SK-N-SH (cell line): ENCODE measurements around the gene HSD11B1. TPM values are rescaled to one million over a fixed set of nuclear protein-coding genes. Genes with fewer than 3 reads are reported as not detected.

ENCODE experiments used
- CTCF ChIA-PET: fragments of 300-600, 350-600 bp; formaldehyde crosslinking; extraction: SDS; loops from one replicate; lab custom pipeline; 2021; lab: Yijun Ruan, JAX
- POLR2A ChIA-PET: fragments of 350-600 bp; sonication (Branson Sonifier 250); formaldehyde crosslinking; extraction: SDS; loops from one replicate; lab custom pipeline; 2020; ENCODE audit warnings: antibody characterized with exemption, inconsistent platforms; lab: Yijun Ruan, JAX
- DNase-seq: peaks from one replicate; pipeline ENCODE4 v3.0.0; 2012
- H2AFZ ChIP-seq: fragments of 200-600 bp; sonication (generic); 2 replicates; pipeline ENCODE4 v1.8.1; 2016; ENCODE audit warnings: antibody characterized with exemption, mild to moderate bottlenecking, low read depth
- H3F3A ChIP-seq: fragments of 200-600 bp; sonication (generic); replicated peaks from 2 replicates; pipeline ENCODE3; 2016; ENCODE audit warnings: antibody characterized with exemption, mild to moderate bottlenecking; ENCODE audit not compliant: insufficient read depth
- H3K27ac ChIP-seq, 2 experiments: fragments of 200-500 bp in 1 of 2; fragments of 200-600 bp in 1 of 2; sonication (Bioruptor generic) in 1 of 2; sonication (generic), shearing (Covaris generic) in 1 of 2; 2 replicates each; pipeline versions ENCODE4 v1.5.1 to v1.6.1; 2014 to 2016; ENCODE audit warnings: low read depth in 2 of 2, inconsistent platforms in 1 of 2, low read length in 1 of 2, mild to moderate bottlenecking in 1 of 2, mixed read lengths in 1 of 2
- H3K27me3 ChIP-seq: fragments of 200-600 bp; sonication (generic), shearing (Covaris generic); 2 replicates; pipeline ENCODE4 v1.6.1; 2016; ENCODE audit warnings: mixed run types; ENCODE audit not compliant: insufficient read depth
- H3K36me3 ChIP-seq, 2 experiments: fragments of 200-500 bp in 1 of 2; fragments of 200-600 bp in 1 of 2; sonication (Bioruptor generic) in 1 of 2; sonication (generic) in 1 of 2; replicated peaks in 1 of 2; 2 replicates each; pipeline versions ENCODE3 to v1.5.1; 2014 to 2016; ENCODE audit warnings: low read length in 1 of 2, mild to moderate bottlenecking in 1 of 2; ENCODE audit not compliant: insufficient read depth in 2 of 2, control insufficient read depth in 1 of 2
- H3K4me1 ChIP-seq, 2 experiments: fragments of 200-500 bp in 1 of 2; fragments of 200-600 bp in 1 of 2; sonication (Bioruptor generic) in 1 of 2; sonication (generic), shearing (Covaris generic) in 1 of 2; 2 replicates each; pipeline versions ENCODE4 v1.5.1 to v1.6.1; 2014 to 2016; ENCODE audit warnings: low read depth in 1 of 2, low read length in 1 of 2, mixed run types in 1 of 2; ENCODE audit not compliant: insufficient read depth in 2 of 2, control insufficient read depth in 1 of 2
- H3K4me2 ChIP-seq: fragments of 200-600 bp; sonication (generic), shearing (Covaris generic); 2 replicates; pipeline ENCODE4 v1.6.1; 2017; ENCODE audit warnings: mixed run types
- H3K4me3 ChIP-seq, 2 experiments: fragments of 200-500 bp in 1 of 2; fragments of 200-600 bp in 1 of 2; sonication (Bioruptor generic) in 1 of 2; sonication (generic), shearing (Covaris generic) in 1 of 2; 2 replicates each; pipeline versions ENCODE4 v1.5.1 to v1.8.1; 2014 to 2016; ENCODE audit warnings: low read depth in 2 of 2, inconsistent platforms in 1 of 2, low read length in 1 of 2, mild to moderate bottlenecking in 1 of 2, mixed read lengths in 1 of 2, moderate library complexity in 1 of 2
- H3K79me2 ChIP-seq: fragments of 200-600 bp; sonication (generic); 2 replicates; pipeline ENCODE4 v1.8.1; 2017; ENCODE audit warnings: mild to moderate bottlenecking; ENCODE audit not compliant: insufficient read depth
- H3K9ac ChIP-seq: fragments of 200-600 bp; sonication (generic); 2 replicates; pipeline ENCODE4 v1.6.1; 2017; ENCODE audit warnings: mixed run types
- H3K9me2 ChIP-seq: fragments of 200-600 bp; sonication (generic); 2 replicates; pipeline ENCODE4 v1.6.1; 2017; ENCODE audit warnings: mixed run types
- H3K9me3 ChIP-seq: fragments of 200-600 bp; sonication (generic); 2 replicates; pipeline ENCODE4 v1.6.1; 2017; ENCODE audit warnings: mixed run types, mild to moderate bottlenecking, moderate library complexity
- H4K20me1 ChIP-seq: fragments of 200-600 bp; sonication (generic); 2 replicates; pipeline ENCODE4 v1.6.1; 2017; ENCODE audit warnings: mild to moderate bottlenecking, mixed run types; ENCODE audit not compliant: insufficient read depth
- FOSL2 ChIP-seq: IDR thresholded peaks from 2 replicates; pipeline ENCODE4 v1.4.0; 2012; ENCODE audit warnings: low read depth, mild to moderate bottlenecking, moderate library complexity, borderline replicate concordance
- MXI1 ChIP-seq: IDR thresholded peaks from 2 replicates; pipeline ENCODE4 v1.6.1; 2012; ENCODE audit warnings: mild to moderate bottlenecking, low read depth, low read length, improper control_type of control experiment
- NFIC ChIP-seq: IDR thresholded peaks from 2 replicates; pipeline ENCODE4 v1.4.0; 2012; ENCODE audit warnings: borderline replicate concordance
- NRF1 ChIP-seq: IDR thresholded peaks from 2 replicates; pipeline ENCODE4 v1.6.1; 2012; ENCODE audit warnings: low read depth, mild to moderate bottlenecking, low read length
- RAD21 ChIP-seq: IDR thresholded peaks from 2 replicates; pipeline ENCODE4 v1.6.1; 2012; ENCODE audit warnings: mild to moderate bottlenecking, low read length
- REST ChIP-seq: IDR thresholded peaks from 2 replicates; pipeline ENCODE4 v1.6.1; 2012; ENCODE audit warnings: mild to moderate bottlenecking, low read depth, low read length, moderate library complexity
- SIN3A ChIP-seq: IDR thresholded peaks from 2 replicates; pipeline ENCODE4 v1.6.1; 2012; ENCODE audit warnings: low read depth, mild to moderate bottlenecking, low read length, moderate library complexity, borderline replicate concordance
- SMC3 ChIP-seq: IDR thresholded peaks from 2 replicates; pipeline ENCODE4 v1.6.1; 2012; ENCODE audit warnings: low read depth, low read length, improper control_type of control experiment
- TEAD4 ChIP-seq: IDR thresholded peaks from 2 replicates; pipeline ENCODE4 v1.4.0; 2012; ENCODE audit warnings: mild to moderate bottlenecking, borderline replicate concordance; ENCODE audit not compliant: insufficient read depth
- YY1 ChIP-seq: IDR thresholded peaks from 2 replicates; pipeline ENCODE4 v1.4.0; 2012; ENCODE audit warnings: low read depth, mild to moderate bottlenecking
- WGBS: methylation state at CpG from one replicate; pipeline ENCODE4 v1.1.6; 2017; ENCODE audit warnings: low lambda C conversion rate; 5-methylcytosine and 5-hydroxymethylcytosine counted together
- polyA plus RNA-seq, 3 experiments: library from polyadenylated mRNA; depleted of rRNA; stranded (reverse); fragments of >200 nt; gene quantifications; 2 replicates each; pipeline ENCODE4 v1.2.3, GENCODE V29; 2012
- TF ChIP-seq, protein P1 (sequence below): IDR thresholded peaks from 2 replicates; pipeline ENCODE4 v1.4.0; 2012; ENCODE audit warnings: low read depth, borderline replicate concordance
- TF ChIP-seq, protein P2 (sequence below): IDR thresholded peaks from 2 replicates; pipeline ENCODE4; 2012

The HSD11B1 gene
- polyA plus RNA-seq, 1 of the 3 experiments (the other 2 are of a cell fraction): 0.23 TPM

- H3K27ac ChIP-seq: peak overlapping the region in 1 of 2 experiments; percentile 46; a peak in 1 of 4 replicates
- H3F3A ChIP-seq: no peaks in the 10 kb centered on the region
- H3K4me2 ChIP-seq: peak overlapping the region; percentile 10; the same call in 1 of the 2 replicates
- ChIA-PET POLR2A (no interaction called here), CTCF (interaction anchor here (1.2 kb wide), 1 partner anchor 29 kb away, joined by 4 read pairs; the partner anchor contains the start of gene HSD11B1)
- DNase-seq: no peak
- no peaks in the 10 kb centered on the region for H3K27me3 ChIP-seq
- no peak overlapping the region for H3K9ac ChIP-seq
- TF ChIP-seq SIN3A (no peak), YY1 (no peak), NRF1 (no peak), RAD21 (no peak), TEAD4 (no peak), MXI1 (no peak), SMC3 (no peak), NFIC (no peak), REST (no peak), FOSL2 (no peak)
- TF ChIP-seq, protein P1, sequence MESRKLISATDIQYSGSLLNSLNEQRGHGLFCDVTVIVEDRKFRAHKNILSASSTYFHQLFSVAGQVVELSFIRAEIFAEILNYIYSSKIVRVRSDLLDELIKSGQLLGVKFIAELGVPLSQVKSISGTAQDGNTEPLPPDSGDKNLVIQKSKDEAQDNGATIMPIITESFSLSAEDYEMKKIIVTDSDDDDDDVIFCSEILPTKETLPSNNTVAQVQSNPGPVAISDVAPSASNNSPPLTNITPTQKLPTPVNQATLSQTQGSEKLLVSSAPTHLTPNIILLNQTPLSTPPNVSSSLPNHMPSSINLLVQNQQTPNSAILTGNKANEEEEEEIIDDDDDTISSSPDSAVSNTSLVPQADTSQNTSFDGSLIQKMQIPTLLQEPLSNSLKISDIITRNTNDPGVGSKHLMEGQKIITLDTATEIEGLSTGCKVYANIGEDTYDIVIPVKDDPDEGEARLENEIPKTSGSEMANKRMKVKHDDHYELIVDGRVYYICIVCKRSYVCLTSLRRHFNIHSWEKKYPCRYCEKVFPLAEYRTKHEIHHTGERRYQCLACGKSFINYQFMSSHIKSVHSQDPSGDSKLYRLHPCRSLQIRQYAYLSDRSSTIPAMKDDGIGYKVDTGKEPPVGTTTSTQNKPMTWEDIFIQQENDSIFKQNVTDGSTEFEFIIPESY: no peak
- TF ChIP-seq, protein P2, sequence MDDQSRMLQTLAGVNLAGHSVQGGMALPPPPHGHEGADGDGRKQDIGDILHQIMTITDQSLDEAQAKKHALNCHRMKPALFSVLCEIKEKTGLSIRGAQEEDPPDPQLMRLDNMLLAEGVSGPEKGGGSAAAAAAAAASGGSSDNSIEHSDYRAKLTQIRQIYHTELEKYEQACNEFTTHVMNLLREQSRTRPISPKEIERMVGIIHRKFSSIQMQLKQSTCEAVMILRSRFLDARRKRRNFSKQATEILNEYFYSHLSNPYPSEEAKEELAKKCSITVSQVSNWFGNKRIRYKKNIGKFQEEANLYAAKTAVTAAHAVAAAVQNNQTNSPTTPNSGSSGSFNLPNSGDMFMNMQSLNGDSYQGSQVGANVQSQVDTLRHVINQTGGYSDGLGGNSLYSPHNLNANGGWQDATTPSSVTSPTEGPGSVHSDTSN: no peak
- H3K36me3 ChIP-seq: no peaks in the 10 kb centered on the region
- H4K20me1 ChIP-seq: no peaks in the 10 kb centered on the region
- no peaks in the 10 kb centered on the region for H3K9me3 ChIP-seq
- peaks cover 0 to 6% of the 10 kb centered on the region in 2 experiments; a peak in 2 of 4 replicates for H3K4me1 ChIP-seq
- H2AFZ ChIP-seq: no peak overlapping the region
- 72% methylated on average over 3 of the region's 3 CpGs for WGBS
- H3K9me2 ChIP-seq: no peaks in the 10 kb centered on the region
- no peak overlapping the region for H3K4me3 ChIP-seq
- H3K79me2 ChIP-seq: no peaks in the 10 kb centered on the region
These were observed 29.0 kb downstream of the HSD11B1 start for GRCh38 chr1:209733409-209734192.
